HFF-Myc (cell line): ENCODE measurements around the gene CPE.

Experiments used
- DNase-seq: peaks from one replicate; pipeline ENCODE4 v3.0.0-alpha.2; 2011; ENCODE audit warnings: low read depth; ENCODE audit errors: extremely low read depth
- H3K4me3 ChIP-seq: replicated peaks from 2 replicates; pipeline ENCODE4 v1.5.1; 2011; ENCODE audit warnings: low read depth, mild to moderate bottlenecking, control low read depth, low read length
- TF ChIP-seq, protein P1 (sequence below): IDR thresholded peaks from 2 replicates; pipeline ENCODE4 v1.5.1; 2012; ENCODE audit warnings: mild to moderate bottlenecking, low read depth, low read length, control low read depth; ENCODE audit errors: missing control alignments

The CPE gene

DNA sequence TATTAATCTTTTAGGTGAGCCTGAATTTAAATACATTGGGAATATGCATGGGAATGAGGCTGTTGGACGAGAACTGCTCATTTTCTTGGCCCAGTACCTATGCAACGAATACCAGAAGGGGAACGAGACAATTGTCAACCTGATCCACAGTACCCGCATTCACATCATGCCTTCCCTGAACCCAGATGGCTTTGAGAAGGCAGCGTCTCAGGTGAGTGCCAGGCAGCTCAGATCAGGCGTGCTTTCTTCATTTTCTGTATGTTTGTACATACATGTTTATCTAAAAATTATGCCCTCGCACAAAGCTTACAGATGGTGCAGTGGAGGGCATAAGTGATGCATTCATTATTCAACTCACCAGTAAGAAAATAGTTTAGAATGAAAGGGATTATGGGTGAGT is 85.6 kb downstream of the CPE start:
- TF ChIP-seq, protein P1, sequence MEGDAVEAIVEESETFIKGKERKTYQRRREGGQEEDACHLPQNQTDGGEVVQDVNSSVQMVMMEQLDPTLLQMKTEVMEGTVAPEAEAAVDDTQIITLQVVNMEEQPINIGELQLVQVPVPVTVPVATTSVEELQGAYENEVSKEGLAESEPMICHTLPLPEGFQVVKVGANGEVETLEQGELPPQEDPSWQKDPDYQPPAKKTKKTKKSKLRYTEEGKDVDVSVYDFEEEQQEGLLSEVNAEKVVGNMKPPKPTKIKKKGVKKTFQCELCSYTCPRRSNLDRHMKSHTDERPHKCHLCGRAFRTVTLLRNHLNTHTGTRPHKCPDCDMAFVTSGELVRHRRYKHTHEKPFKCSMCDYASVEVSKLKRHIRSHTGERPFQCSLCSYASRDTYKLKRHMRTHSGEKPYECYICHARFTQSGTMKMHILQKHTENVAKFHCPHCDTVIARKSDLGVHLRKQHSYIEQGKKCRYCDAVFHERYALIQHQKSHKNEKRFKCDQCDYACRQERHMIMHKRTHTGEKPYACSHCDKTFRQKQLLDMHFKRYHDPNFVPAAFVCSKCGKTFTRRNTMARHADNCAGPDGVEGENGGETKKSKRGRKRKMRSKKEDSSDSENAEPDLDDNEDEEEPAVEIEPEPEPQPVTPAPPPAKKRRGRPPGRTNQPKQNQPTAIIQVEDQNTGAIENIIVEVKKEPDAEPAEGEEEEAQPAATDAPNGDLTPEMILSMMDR: no peak
- DNase-seq: no peak
- no peak overlapping the region for H3K4me3 ChIP-seq

DNA sequence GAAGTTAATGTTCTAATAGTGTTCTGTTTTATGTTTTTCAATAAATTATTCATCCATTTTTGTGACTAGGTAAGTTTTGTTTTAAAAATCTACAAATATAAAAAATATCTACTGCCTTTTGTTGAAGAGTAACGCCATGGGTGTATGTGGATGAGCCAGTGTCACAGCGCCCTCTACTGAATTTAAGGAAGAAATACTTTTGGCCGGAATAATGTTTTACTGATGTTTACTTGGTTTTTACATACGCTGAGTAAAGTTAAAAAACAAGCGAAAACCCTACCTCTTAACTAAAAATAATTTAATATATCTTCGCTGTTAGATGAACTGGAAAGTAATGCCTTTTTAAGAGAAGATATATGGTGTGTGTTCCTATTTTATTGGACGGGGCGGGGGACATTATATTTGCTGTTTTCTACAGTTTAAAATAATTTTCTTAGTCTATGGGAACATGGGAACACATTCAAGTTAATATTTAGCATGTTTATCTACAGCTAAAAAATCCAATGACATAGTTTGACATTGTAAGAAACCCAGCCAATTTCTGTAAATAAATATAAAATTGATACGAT is 86.1 kb downstream of the CPE start:
- peak; percentile 20 for DNase-seq
- TF ChIP-seq, protein P1: peak; percentile 65

DNA sequence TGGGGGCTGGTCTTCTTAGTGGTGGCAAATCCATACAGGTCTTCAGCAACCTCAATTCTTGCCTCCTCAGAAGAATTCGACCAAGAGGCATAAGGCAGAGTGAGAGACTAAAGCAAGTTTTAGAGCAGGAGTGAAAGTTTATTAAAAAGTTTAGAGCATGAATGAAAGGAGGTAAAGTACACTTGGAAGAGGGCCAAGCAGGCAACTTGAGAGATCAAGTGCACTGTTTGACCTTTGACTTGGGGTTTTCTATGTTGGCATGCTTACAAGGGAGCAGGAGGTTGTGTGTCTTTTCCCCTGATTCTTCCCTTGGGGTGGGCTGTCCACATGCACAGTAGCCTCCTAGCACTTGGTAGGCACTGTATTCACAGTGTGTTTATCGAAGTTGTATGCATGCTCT is 91.2 kb downstream of the CPE start:
- TF ChIP-seq, protein P1: no peak
- no peak overlapping the region for H3K4me3 ChIP-seq
- DNase-seq: no peak

More for the DNA sequence above, 86.1 kb downstream of the CPE start:
- H3K4me3 ChIP-seq: no peak overlapping the region

DNA sequence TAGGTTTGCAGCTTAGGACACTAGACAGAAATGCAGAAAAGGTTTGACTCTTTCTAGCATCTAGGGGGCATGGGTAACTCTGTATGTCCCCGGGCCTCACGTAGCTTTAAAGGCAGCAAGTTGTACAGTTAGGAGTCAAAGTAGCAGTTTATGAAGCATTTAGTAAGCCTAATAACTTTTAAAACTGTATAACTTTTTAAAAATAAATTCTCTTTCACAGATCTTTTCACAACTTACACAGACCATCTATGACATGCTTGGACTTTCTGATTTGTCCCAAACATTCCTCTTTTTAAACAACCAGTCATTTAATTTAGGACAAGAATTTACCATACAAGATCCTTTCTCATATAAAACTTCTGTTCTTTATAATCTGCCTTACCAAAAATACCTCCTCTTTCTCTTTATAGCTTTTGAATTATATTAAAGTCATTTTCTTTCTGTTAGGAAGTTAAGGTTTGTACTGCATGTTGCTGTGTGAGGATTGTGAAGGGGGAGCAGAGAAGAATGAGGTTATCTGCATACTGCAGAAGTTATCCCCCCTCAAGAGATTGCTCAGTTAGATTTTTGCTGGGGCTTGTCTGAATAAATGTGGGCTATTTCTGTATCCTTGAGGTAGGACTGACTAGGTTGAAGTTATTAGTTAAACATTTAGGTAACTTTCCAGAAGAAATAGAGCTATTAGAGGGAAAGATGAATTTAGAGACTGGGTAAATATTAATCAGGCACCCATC is 94.3 kb downstream of the CPE start:
- DNase-seq: no peak
- no peak overlapping the region for H3K4me3 ChIP-seq
- TF ChIP-seq, protein P1: no peak

DNA sequence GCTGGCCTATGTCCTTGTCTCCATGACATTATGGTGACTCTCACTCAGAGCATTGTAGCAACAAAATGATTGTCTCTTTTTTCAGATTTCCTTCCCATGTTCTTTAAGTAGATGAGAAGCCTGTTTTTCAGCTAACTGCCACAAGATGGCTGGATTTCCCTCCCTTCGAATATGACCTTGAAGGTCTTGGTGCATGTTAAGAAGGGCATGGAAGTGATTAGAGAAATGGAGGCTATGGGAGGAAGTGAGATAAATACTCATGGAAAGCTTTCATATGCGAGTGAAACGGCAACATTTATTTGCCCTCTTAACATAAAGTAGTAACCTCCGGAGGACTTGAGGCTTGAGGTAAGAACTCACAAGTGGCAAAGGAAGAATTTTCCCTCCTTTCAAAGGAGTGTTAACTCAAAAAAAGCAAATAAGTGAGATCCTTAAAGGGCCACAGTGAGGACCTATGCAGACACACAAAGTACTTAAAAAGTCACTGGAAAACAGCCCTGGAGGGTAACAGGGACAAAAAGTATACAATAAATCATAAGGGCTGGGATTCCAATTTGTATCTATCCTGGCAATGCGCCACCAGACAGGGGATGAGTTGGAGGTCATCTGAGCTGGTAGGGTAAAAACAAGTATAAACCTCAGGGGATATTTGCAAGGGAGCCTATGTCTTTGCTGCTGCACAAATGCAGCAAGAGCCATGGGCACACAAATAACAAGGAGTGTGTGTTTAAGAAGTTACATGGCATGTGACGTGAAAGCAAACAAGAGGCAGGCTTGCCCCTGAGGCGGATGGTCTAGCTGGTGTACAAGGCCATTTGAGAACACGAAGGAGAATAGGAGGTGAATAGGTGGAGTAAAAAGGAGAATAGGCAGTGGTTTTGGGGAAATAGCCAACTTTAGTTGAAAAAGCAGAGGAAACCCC is 96.2 kb downstream of the CPE start:
- no peak overlapping the region for H3K4me3 ChIP-seq
- TF ChIP-seq, protein P1: no peak
- no peak for DNase-seq

DNA sequence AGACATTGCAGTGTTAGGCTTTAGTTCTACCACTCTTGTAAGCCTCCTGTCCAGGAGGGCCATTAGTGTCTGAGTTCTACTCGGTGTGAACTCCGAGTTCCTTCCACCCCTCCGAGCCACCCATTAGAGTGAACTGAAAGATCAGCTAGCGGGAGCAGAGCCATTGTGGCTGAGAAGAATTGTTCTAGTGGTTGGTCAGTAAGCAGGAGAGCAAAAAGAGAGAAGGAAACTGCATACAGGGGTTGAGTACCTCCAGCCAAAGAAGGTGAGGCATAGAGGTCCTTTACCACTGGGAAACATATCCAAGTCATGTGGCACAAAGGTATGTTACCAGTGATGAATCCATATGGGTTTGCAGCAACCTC is 96.9 kb downstream of the CPE start:
- no peak overlapping the region for H3K4me3 ChIP-seq
- DNase-seq: no peak
- TF ChIP-seq, protein P1: no peak
